ENCODE data around the gene BHMT2. TPM values are rescaled to one million over a fixed set of nuclear protein-coding genes. Genes with fewer than 3 reads are reported as not detected.

The BHMT2 gene
- total and polyA plus RNA-seq, 2 of the 4 experiments (the other 2 are of a cell fraction) = 0.36 to 0.60 TPM

DNA sequence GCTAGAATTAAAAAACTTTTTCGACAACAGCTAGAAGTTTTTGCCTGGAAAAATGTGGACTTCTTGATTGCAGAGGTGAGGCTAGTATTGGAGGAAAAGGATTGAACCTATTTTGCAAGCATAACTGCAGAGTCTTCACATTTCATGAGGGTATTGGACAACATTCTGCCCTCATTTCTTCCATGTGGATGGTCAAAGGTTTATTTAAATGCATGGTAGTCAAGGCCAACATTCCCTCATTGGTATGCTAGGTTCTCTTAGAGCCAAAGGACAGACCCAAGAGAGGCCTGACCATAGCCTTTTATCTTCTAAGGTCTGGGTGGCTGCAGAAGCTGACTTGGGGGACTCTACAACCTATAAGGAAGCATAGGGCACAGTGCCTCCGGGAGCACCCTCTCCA, 11.2 kb downstream of the BHMT2 start:
- Histone ChIP-seq H3K4me3 (ENCODE audit: insufficient read depth, low read depth, low read length) (no peak overlapping the region), H4K5ac (ENCODE audit: low read depth, low read length) (no peak overlapping the region), H3K23ac (ENCODE audit: low read depth, low read length) (no peak overlapping the region), H2BK120ac (ENCODE audit: low read depth, low read length) (no peak overlapping the region), H3K27ac (ENCODE audit: insufficient read depth, low read length) (no peak overlapping the region), H3K9me3 (ENCODE audit: control insufficient read depth, insufficient read depth, low read length) (no peaks in the 10 kb centered on the region), H4K20me1 (ENCODE audit: insufficient read depth, low read length) (no peaks in the 10 kb centered on the region), H3K4me1 (ENCODE audit: control insufficient read depth, insufficient read depth, low read length) (0 out of 2 replicates have a peak, but pooled peaks cover 2% of the 10 kb centered on the region), H3K36me3 (ENCODE audit: control insufficient read depth, insufficient read depth, low read length) (no peaks in the 10 kb centered on the region), H2BK20ac (ENCODE audit: low read depth, low read length) (no peak overlapping the region), H3K9me1 (ENCODE audit: insufficient read depth, low read length) (no peaks in the 10 kb centered on the region), H3K9ac (ENCODE audit: low read depth, low read length) (no peak overlapping the region), H3K18ac (ENCODE audit: low read depth, low read length) (no peak overlapping the region), H3K14ac (replicated peaks; ENCODE audit: low read depth, low read length) (no peak overlapping the region), H3K4me2 (ENCODE audit: low read depth, low read length) (no peak overlapping the region), H2BK15ac (ENCODE audit: low read depth, low read length) (no peak overlapping the region), H3K4ac (ENCODE audit: low read depth, low read length) (no peak overlapping the region), H3K27me3 (ENCODE audit: control insufficient read depth, insufficient read depth, low read length) (no peaks in the 10 kb centered on the region), H3K56ac (ENCODE audit: extremely low read depth, insufficient read depth, low read length) (no peak overlapping the region), H2AK9ac (replicated peaks; ENCODE audit: low read depth, low read length, poor library complexity) (no peak overlapping the region), H4K91ac (ENCODE audit: insufficient read depth, low read depth, low read length) (no peak overlapping the region), H2BK5ac (ENCODE audit: low read depth, low read length, poor library complexity, severe bottlenecking) (no peak overlapping the region), H4K8ac (ENCODE audit: low read depth in 2 of 2, low read length in 2 of 2) (no peak overlapping the region), H2AFZ (replicated peaks; ENCODE audit: low read length, poor library complexity) (no peak overlapping the region), H3K79me1 (ENCODE audit: low read depth in 1 of 2, low read length in 2 of 2) (no peaks in the 10 kb centered on the region), H2AK5ac (ENCODE audit: low read depth, low read length) (no peak overlapping the region)
- no peak for TF ChIP-seq CHD1 (IDR thresholded peaks at IDR 0.05; ENCODE audit: low read depth, low read length)
- TF ChIP-seq SMC3 (IDR thresholded peaks at IDR 0.05; ENCODE audit: low read depth, low read length) = no peak
- TF ChIP-seq, protein P1, sequence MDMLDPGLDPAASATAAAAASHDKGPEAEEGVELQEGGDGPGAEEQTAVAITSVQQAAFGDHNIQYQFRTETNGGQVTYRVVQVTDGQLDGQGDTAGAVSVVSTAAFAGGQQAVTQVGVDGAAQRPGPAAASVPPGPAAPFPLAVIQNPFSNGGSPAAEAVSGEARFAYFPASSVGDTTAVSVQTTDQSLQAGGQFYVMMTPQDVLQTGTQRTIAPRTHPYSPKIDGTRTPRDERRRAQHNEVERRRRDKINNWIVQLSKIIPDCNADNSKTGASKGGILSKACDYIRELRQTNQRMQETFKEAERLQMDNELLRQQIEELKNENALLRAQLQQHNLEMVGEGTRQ (IDR thresholded peaks at IDR 0.05; ENCODE audit: low read depth, low read length) = no peak
- TF ChIP-seq, protein P2, sequence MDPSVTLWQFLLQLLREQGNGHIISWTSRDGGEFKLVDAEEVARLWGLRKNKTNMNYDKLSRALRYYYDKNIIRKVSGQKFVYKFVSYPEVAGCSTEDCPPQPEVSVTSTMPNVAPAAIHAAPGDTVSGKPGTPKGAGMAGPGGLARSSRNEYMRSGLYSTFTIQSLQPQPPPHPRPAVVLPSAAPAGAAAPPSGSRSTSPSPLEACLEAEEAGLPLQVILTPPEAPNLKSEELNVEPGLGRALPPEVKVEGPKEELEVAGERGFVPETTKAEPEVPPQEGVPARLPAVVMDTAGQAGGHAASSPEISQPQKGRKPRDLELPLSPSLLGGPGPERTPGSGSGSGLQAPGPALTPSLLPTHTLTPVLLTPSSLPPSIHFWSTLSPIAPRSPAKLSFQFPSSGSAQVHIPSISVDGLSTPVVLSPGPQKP (IDR thresholded peaks at IDR 0.05; ENCODE audit: borderline replicate concordance, low read depth, low read length) = no peak
- no peak for TF ChIP-seq RAD21 (IDR thresholded peaks at IDR 0.05; ENCODE audit: low read length)
- in situ Hi-C loops (cut with MboI; ENCODE audit: low sequenced_read_pairs) (no loop called here), intact Hi-C loops (cut with micrococcal nuclease) (no loop called here), dilution Hi-C loops (cut with HindIII; ENCODE audit: low sequenced_read_pairs, unreplicated experiment) (no loop called here)
- BruUV-seq (replicated peaks) = no TSS peak
- ChIA-PET CTCF (no interaction called here), POLR2A (ENCODE audit: unreplicated experiment) (no interaction called here)
- ATAC-seq (ENCODE audit: low read depth) (no peak), DNase-seq (no peak)
- WGBS, 2 experiments (ENCODE audit: extremely low coverage in 2 of 2, insufficient read length in 1 of 2) = no CpG with 5 or more reads among the region's 2 CpGs

Data from IMR-90 (cell line).